KMS-11 (cell line): Measurements from ENCODE around the gene LGSN.

Experiments
- H2AFZ ChIP-seq: fragments of 200-600 bp; sonication (generic); 2 replicates; pipeline ENCODE4 v1.6.1; 2016; ENCODE audit warnings: antibody characterized with exemption, mixed run types, low read depth
- H3K27ac ChIP-seq: fragments of 200-600 bp; sonication (generic); 2 replicates; pipeline ENCODE4 v1.6.1; 2016; ENCODE audit warnings: mild to moderate bottlenecking, mixed run types
- H3K27me3 ChIP-seq: fragments of 200-600 bp; sonication (generic); 2 replicates; pipeline ENCODE4 v1.6.1; 2017; ENCODE audit warnings: mild to moderate bottlenecking, low read depth, mixed run types, moderate library complexity; ENCODE audit not compliant: insufficient read depth
- H3K36me3 ChIP-seq: fragments of 200-600 bp; sonication (generic); 2 replicates; pipeline ENCODE4 v1.6.1; 2017; ENCODE audit warnings: mild to moderate bottlenecking, mixed run types; ENCODE audit not compliant: insufficient read depth
- H3K4me1 ChIP-seq: fragments of 200-600 bp; sonication (generic); 2 replicates; pipeline ENCODE4 v1.6.1; 2016; ENCODE audit warnings: mild to moderate bottlenecking, low read depth, mixed run types; ENCODE audit not compliant: poor library complexity, severe bottlenecking
- H3K4me2 ChIP-seq: fragments of 200-600 bp; sonication (generic); 2 replicates; pipeline ENCODE4 v1.7.0; 2016; ENCODE audit warnings: mild to moderate bottlenecking, mixed run types
- H3K4me3 ChIP-seq: fragments of 200-600 bp; sonication (generic); IDR thresholded peaks from 2 replicates; pipeline ENCODE4 v1.6.1; 2017; ENCODE audit warnings: low read depth, low read length, mixed read lengths; ENCODE audit not compliant: insufficient read depth
- H3K79me2 ChIP-seq: fragments of 200-600 bp; sonication (generic); 2 replicates; pipeline ENCODE4 v1.6.1; 2016; ENCODE audit warnings: low read depth, mixed run types; ENCODE audit not compliant: insufficient read depth
- H3K9ac ChIP-seq: fragments of 200-600 bp; sonication (generic); 2 replicates; pipeline ENCODE4 v1.6.1; 2016; ENCODE audit warnings: mild to moderate bottlenecking, mixed run types
- H4K20me1 ChIP-seq: fragments of 200-600 bp; sonication (generic); 2 replicates; pipeline ENCODE4 v1.6.1; 2016; ENCODE audit warnings: mild to moderate bottlenecking, mixed run types; ENCODE audit not compliant: insufficient read depth
- CTCF ChIP-seq: fragments of 200-600 bp; sonication (generic); conservative IDR thresholded peaks from 2 replicates; pipeline ENCODE4 v1.6.1; 2017; ENCODE audit warnings: low read depth, mild to moderate bottlenecking, antibody characterized with exemption, low read length, moderate library complexity, mixed read lengths

The LGSN gene

GRCh38 chr6:63249875-63250482 lies 69.8 kb downstream of the LGSN start:
- H3K9ac ChIP-seq, result no peak overlapping the region
- H3K4me2 ChIP-seq, result no peak overlapping the region
- H3K36me3 ChIP-seq, result no peaks in the 10 kb centered on the region
- H4K20me1 ChIP-seq, result no peaks in the 10 kb centered on the region
- no peak overlapping the region for H3K27ac ChIP-seq
- no peak overlapping the region for H2AFZ ChIP-seq
- no peaks in the 10 kb centered on the region for H3K4me1 ChIP-seq
- no peaks in the 10 kb centered on the region for H3K79me2 ChIP-seq
- no peak overlapping the region for H3K4me3 ChIP-seq
- no peaks in the 10 kb centered on the region for H3K27me3 ChIP-seq
- no peak for TF ChIP-seq CTCF

GRCh38 chr6:63246581-63246980 lies 73.2 kb downstream of the LGSN start:
- no peaks in the 10 kb centered on the region for H3K36me3 ChIP-seq
- H2AFZ ChIP-seq, result no peak overlapping the region
- H3K79me2 ChIP-seq, result no peaks in the 10 kb centered on the region
- H4K20me1 ChIP-seq, result no peaks in the 10 kb centered on the region
- no peak overlapping the region for H3K9ac ChIP-seq
- H3K4me1 ChIP-seq, result no peaks in the 10 kb centered on the region
- H3K4me3 ChIP-seq, result no peak overlapping the region
- H3K4me2 ChIP-seq, result no peak overlapping the region
- H3K27me3 ChIP-seq, result no peaks in the 10 kb centered on the region
- no peak for TF ChIP-seq CTCF
- H3K27ac ChIP-seq, result no peak overlapping the region

- H3K36me3 ChIP-seq, result no peaks in the 10 kb centered on the region
- H3K79me2 ChIP-seq, result no peaks in the 10 kb centered on the region
- H3K27ac ChIP-seq, result no peak overlapping the region
- H3K27me3 ChIP-seq, result no peaks in the 10 kb centered on the region
- no peak overlapping the region for H3K4me2 ChIP-seq
- no peaks in the 10 kb centered on the region for H4K20me1 ChIP-seq
- H3K4me1 ChIP-seq, result no peaks in the 10 kb centered on the region
- TF ChIP-seq CTCF, result 0 out of 2 replicates have a peak, but pooled peaks have one; percentile 13
- H3K4me3 ChIP-seq, result no peak overlapping the region
- no peak overlapping the region for H3K9ac ChIP-seq
- no peak overlapping the region for H2AFZ ChIP-seq
These were observed 73.9 kb downstream of the LGSN start for GRCh38 chr6:63245909-63246308.

GRCh38 chr6:63245420-63245819 lies 74.4 kb downstream of the LGSN start:
- TF ChIP-seq CTCF, result no peak
- Histone ChIP-seq H3K27ac (no peak overlapping the region), H3K79me2 (no peaks in the 10 kb centered on the region), H4K20me1 (no peaks in the 10 kb centered on the region), H3K27me3 (no peaks in the 10 kb centered on the region), H3K4me1 (no peaks in the 10 kb centered on the region), H3K4me2 (no peak overlapping the region), H3K4me3 (no peak overlapping the region), H2AFZ (no peak overlapping the region), H3K36me3 (no peaks in the 10 kb centered on the region), H3K9ac (no peak overlapping the region)
